Measurements from ENCODE around the gene CDH16.
"Not testable (repeated sequence)": the region's sequence is repeated elsewhere in the genome, so short reads cannot be mapped to it uniquely, and the experiment has no call there.

CDH16 gene

DNA sequence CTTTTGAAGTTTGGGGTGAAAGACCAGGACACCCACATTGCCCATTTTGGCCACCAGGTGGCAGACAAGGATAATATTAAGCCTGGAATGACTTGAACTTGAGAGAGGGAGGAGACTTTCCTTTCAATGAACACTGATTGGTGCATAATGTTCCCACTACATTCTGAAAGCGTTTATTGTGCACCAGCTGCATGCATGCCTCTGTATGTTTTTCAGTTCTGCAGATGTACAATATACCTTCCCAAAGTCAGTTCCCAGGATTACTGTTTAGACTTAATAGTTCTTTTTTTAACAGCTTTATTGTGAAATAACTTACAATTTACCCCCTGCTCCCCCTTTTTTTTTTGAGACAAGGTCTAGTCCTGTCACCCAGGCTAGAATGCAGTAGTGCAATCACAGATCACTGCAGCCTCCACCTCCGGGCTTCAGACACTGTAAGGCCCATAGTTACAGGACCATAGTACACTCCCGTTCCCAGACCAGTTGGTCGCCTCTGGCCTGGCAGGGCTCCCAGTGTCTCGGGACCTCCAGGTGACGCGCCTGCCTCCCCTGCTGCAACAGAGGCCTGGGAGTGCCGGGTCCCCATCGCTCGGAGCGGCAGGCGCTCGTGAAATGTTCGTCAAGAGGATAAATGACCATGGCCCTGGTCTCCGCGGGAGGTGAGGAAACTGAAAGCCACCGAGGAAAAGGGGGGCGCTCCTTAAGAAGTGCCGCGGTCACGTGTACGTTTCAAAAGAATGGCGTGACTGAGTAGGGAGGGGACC lies 28.8 kb upstream of the CDH16 start:
- DNase-seq: peak; percentile 89

DNA sequence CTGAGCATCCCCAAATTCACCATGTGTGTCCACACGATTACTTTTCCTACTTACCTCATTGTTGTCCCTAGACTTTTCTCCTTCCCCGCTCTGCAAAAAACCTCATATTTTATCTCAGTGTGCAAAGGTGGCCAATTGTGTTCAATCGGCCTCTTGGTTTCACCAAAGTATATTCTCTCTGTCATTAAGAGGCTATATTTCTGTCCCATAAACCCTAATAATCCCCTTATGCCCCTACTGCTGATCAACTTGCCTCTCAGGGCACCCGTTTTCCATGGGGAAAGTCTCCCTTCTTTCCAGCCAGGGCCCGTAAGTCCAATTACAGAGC lies 28.3 kb upstream of the CDH16 start:
- no peak for DNase-seq

DNA sequence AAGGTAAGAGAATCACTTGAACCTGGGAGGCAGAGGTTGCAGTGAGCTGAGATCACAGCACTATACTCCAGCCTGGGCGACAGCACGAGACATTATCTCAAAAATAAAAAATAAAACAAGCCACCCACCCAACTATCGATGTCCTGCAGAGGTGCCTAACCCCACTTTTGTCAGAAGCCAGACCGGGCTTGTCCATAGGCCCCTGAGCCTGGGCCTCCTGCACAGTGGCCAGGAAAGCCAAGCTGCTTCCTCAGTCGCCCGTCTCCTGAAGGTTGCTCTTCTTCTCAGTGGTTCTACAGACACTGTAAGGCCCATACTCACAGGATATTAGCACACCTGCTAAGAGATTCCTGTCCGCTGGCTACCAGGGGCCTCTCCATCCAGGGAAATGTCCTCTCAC lies 27.9 kb upstream of the CDH16 start:
- DNase-seq: no peak

- no peak for DNase-seq
These were observed 27.3 kb upstream of the CDH16 start for GRCh38 chr16:66945939-66946338.

DNA sequence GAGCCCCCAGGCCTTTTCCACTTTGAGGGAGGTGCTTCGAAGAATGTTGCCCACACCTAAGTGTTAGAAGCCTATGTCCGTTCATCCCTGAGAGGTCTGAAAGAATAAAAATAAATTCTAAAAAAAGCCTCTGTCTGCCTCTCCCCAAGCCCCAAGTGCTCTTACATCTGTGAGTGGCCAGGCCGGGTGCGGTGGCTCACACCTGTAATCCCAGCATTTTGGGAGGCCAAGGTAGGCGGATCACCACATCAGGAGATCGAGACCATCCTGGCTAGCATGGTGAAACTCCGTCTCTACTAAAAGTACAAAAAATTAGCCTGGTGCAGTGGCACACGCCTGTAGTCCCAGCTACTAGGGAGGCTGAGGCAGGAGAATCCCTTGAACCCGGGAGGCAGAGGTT lies 26.3 kb upstream of the CDH16 start:
- not testable (repeated sequence) for DNase-seq

GRCh38 chr16:66944054-66944441 lies 25.4 kb upstream of the CDH16 start:
- no peak for DNase-seq

- DNase-seq: no peak
These were observed 24.9 kb upstream of the CDH16 start for GRCh38 chr16:66943426-66944053.

DNA sequence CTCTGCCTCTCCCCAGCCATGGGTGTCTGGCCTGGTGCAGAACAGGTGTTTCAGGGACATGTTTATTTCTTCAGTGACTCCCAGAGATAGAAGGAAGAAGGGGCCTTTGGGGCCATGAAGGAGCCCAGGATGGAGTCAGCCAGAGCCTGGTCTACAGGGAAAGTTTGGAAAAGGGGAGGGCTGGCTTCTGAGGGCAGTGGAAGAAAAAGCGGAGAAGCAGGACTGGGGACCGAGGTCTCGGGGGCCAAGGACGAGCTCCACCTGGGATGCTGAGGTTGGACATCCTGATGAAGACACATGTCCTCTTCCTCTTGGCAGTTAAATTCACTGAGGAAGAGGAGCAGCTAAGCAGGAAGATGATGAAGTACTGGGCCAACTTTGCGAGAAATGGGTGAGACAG lies 24.3 kb upstream of the CDH16 start:
- no peak for DNase-seq

DNA sequence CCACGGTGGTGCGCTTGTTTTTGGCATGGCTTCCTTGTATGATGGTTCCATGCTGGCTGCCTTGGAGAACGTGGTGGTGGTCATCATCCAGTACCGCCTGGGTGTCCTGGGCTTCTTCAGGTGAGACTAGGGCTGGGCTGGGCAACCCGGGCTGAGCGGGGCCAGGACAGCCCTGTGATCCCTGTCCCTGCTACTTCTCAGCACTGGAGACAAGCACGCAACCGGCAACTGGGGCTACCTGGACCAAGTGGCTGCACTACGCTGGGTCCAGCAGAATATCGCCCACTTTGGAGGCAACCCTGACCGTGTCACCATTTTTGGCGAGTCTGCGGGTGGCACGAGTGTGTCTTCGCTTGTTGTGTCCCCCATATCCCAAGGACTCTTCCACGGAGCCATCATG lies 21.6 kb upstream of the CDH16 start:
- no peak for DNase-seq

- no peak for DNase-seq
These were observed 20.7 kb upstream of the CDH16 start for GRCh38 chr16:66939366-66939765.

DNA sequence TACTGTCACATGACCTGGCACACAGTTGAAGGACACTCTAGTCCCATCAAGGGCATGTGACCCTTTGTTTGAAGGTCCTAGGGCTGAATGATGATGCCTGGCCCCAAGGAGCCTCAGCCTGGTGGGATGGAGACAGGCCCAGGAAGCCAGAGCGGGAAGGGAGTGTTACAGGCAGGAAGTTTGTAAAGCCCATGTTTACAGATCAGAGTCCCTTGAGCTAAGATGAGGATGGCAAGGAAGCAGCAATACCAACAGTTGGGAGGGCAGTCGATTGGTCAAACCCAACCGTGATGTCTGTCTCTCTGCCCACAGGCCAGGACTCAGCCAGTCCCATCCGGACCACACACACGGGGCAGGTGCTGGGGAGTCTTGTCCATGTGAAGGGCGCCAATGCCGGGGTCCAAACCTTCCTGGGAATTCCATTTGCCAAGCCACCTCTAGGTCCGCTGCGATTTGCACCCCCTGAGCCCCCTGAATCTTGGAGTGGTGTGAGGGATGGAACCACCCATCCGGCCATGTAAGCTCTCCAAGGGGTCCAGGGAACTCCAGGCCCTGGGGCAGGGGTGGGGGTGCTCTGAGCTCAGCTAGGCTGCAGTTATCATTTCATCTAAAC lies 19.1 kb upstream of the CDH16 start:
- DNase-seq: no peak

DNA sequence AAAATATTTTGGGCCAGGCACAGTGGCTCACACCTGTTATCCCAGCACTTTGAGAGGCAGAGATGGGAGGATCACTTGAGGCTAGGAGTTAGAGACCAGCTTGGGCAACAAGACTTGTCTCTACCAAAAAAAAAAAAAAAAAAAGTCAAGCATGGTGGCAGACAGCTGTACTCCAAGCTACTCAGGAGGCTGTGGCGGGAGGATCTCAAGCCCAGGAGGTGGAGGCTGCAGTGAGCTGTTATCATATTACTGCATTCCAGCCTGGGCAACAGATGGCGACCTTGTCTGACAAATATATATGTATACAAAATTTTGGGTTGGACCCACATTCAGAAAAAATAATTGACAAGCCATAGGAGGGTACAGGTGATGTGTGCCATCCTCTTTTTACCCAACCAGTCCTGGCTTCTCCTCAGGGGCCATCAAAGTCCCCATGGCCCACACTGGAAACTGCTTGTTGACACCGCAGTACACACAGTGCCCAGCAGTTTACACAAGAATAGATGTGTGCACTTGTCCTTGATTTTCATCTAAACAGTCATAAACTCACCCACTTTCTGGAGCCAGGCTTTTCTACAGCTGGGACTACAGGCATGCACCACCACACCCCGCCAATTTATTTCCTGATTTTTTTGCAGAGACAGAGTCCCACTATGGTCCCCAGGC lies 18.3 kb upstream of the CDH16 start:
- DNase-seq: no peak

DNA sequence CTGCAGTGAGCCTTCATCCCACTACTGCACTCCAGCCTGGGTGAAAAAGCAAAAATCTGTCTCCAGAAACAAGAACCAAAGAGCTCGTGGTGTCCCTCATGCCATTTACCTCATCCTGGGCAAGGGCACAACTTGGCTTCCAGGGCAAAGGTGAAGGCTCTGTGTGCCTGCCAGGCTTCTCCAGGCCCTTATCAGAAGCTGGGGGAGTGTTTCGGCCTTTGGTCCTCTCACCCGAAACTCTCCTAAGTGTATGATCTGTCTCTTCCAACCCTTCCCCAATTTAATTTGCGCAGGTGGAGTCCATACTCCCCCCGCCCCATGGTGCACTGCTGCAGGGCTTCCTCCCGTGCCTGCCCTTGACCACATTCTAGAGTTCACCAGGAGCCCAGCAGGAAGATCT lies 17.8 kb upstream of the CDH16 start:
- DNase-seq: no peak

DNA sequence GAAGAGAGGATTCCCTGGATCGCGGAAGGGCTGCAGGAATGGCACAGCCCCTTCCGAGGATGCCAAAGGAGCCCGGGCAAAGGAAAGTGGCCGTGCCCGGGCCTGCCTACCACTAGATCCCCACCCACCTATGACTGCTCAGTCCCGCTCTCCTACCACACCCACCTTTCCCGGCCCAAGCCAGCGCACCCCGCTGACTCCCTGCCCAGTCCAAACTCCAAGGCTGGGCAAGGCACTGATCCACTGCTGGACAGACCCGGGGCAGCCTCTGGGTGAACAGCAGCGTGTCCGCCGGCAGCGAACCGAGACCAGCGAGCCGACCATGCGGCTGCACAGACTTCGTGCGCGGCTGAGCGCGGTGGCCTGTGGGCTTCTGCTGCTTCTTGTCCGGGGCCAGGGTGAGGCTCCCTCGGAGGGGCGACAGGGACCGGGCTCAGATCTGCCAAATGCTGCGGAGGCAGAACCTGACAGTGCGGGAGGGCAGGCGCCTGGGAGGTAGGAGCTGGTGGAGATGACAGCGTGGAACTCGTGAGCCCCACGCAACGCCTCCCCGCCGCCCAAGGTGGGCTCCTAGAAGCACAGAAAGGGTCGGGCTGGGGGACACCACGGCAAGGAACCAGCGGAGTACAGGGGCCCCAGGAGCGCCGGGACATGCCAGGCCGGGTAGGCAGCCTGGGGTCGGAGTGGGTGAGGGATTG lies 16.8 kb upstream of the CDH16 start, which contains the start of gene CES2:
Gene CES2 (plus strand): TSS at position 203 of the 698 bp plus-strand sequence. CDS start 120 bp downstream, at position 323.
- DNase-seq: no peak

GRCh38 chr16:66934839-66935313 lies 16.2 kb upstream of the CDH16 start:
- not testable (repeated sequence) for DNase-seq

DNA sequence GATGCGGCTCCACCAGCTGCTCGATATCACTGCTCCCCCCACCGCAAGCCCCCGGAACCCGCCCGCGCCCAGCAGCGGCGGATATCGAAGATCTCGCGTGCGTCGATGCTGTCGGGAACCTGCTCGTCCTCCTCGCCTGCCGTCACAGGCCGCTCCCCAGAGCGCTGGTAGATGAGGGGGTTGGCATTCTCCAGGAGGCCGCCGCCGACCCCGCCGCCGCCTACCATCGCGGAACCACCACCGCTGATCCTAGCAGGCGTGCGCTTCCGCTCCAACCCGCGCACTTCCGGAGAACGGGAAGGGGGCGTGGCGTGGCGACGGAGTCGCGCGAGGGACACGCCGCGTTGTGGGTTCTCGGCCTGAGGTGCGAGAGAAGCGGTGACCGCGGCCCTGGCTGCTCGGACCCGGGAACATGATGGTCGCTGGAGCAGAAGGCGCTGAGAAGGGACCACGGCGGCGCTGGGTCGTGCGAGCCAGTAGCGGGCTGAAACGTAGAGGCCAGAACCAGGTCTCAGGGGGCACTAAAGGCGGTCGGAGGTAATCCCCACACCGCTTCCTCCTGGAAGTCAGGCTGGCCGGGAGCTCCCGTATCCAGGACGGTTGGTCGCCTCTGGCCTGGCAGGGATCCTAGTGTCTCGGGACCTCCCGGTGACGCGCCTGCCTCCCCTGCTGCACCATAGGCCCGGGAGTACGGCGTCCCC lies 15.6 kb upstream of the CDH16 start, which contains the start of gene CIAO2B:
Gene CIAO2B (minus strand): TSS at position 265 of the 701 bp plus-strand sequence. CDS start 38 bp downstream, at position 227.
- DNase-seq: peak; percentile 93

- DNase-seq: no peak
These were observed 15.1 kb upstream of the CDH16 start for GRCh38 chr16:66933776-66934137.

- no peak for DNase-seq
These were observed 13.4 kb upstream of the CDH16 start for GRCh38 chr16:66932076-66932475.

DNA sequence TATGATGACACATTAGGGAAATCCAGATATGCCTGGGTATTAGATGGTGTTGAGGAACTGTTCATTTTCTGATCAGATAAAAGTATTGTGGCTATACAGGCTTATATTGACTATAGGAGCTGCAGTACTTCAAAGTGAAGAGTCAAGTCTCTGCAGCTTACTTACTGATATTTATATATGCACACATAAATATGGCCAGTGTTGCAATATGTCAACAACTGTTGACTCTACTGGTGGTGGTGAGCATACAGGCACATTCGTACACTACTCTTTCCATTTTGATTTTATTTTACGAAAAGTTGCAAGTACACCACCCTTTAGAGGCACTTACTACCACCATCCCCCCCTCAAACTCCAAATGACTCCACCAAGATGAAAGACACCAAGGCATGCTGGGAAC lies 13.0 kb upstream of the CDH16 start:
- no peak for DNase-seq

DNA sequence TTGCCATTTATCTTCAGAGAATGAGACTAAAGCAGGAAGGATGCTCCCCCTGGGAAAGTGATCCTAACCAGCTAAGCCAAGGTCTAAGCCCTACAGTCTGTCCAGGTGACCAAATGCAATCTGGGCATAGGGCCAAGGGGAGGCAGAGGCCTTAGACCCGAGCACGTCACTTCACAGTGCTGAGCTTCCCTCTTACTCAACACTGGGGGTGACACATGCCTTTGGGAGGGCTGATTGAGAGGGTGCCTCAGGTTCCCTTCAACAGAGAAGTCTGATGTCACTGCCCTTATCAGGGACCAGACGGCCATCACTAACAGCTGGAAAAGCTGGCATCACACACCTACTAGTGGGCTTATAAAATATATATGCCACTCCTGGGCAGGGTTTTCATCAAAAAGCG lies 11.5 kb upstream of the CDH16 start:
- peak; percentile 46 for DNase-seq

- DNase-seq: peak; percentile 14
These were observed 10.2 kb upstream of the CDH16 start for GRCh38 chr16:66928702-66929388.
